Sigmoid colon (tissue), 4 donors: ENCODE data around the gene NFIA.

ENCODE experiments used
- CTCF ChIP-seq, 4 experiments: fragments of 450-650 bp in 3 of 4; fragments of 200-600 bp in 1 of 4; IDR thresholded peaks; one replicate each; pipeline ENCODE4 v1.5.1; 2016 to 2019; ENCODE audit warnings: antibody characterized with exemption in 4 of 4, mild to moderate bottlenecking in 3 of 4, moderate library complexity in 2 of 4
- EP300 ChIP-seq, 4 donors: sonication (generic); formaldehyde crosslinking; IDR thresholded peaks; one replicate each; pipeline ENCODE4 v1.6.1; 2017; ENCODE audit warnings: antibody characterized with exemption in 4 of 4
- POLR2AphosphoS5 ChIP-seq, 4 donors: sonication (generic); formaldehyde crosslinking; IDR thresholded peaks; one replicate each; pipeline ENCODE4 v1.6.1; 2017; ENCODE audit warnings: antibody characterized with exemption in 4 of 4

GRCh38 chr1:61053712-61054600 is 28.4 kb upstream of the NFIA start:
- TF ChIP-seq CTCF (IDR thresholded peaks at IDR 0.05): no peak
- TF ChIP-seq POLR2AphosphoS5 (IDR thresholded peaks at IDR 0.05): no peak
- TF ChIP-seq EP300 (IDR thresholded peaks at IDR 0.05): no peak
